CD14-positive monocyte (primary cell): ENCODE measurements around the gene LAMA4. TPM values are rescaled to one million over a fixed set of nuclear protein-coding genes. Genes with fewer than 3 reads are reported as not detected.

Experiments
- DNase-seq, 3 donors: peaks; one replicate each; pipeline ENCODE4 v3.0.0-alpha.2; 2011 to 2022
- H2AFZ ChIP-seq: 2 replicates; pipeline ENCODE4 v1.6.0; 2012; ENCODE audit warnings: mild to moderate bottlenecking, low read depth, low read length, inconsistent platforms; ENCODE audit not compliant: insufficient read depth, poor library complexity, severe bottlenecking
- H3K27ac ChIP-seq, 2 donors: 1 replicate in 1 of 2; 2 replicates in 1 of 2; pipeline ENCODE4 v1.5.1; 2012 to 2013; ENCODE audit warnings: low read length in 2 of 2, control low read depth in 1 of 2, inconsistent platforms in 1 of 2, low read depth in 1 of 2, mild to moderate bottlenecking in 1 of 2
- H3K27me3 ChIP-seq, 2 donors: one replicate each; pipeline versions ENCODE4 v1.6.0 to v1.6.1; 2011 to 2013; ENCODE audit warnings: low read length in 2 of 2; ENCODE audit not compliant: control insufficient read depth in 2 of 2, insufficient read depth in 2 of 2
- H3K36me3 ChIP-seq, 2 donors: replicated peaks in 1 of 2; 1 replicate in 1 of 2; 2 replicates in 1 of 2; pipeline versions ENCODE4 v1.5.1 to v1.6.1; 2012 to 2013; ENCODE audit warnings: low read length in 2 of 2, control low read depth in 1 of 2, inconsistent platforms in 1 of 2, mild to moderate bottlenecking in 1 of 2; ENCODE audit not compliant: insufficient read depth in 2 of 2, control insufficient read depth in 1 of 2
- H3K4me1 ChIP-seq, 2 donors: 1 replicate in 1 of 2; 2 replicates in 1 of 2; pipeline versions ENCODE4 v1.5.1 to v1.6.1; 2012 to 2013; ENCODE audit warnings: low read length in 2 of 2, control low read depth in 1 of 2, inconsistent platforms in 1 of 2, mild to moderate bottlenecking in 1 of 2, moderate library complexity in 1 of 2; ENCODE audit not compliant: insufficient read depth in 2 of 2, control insufficient read depth in 1 of 2
- H3K4me2 ChIP-seq: replicated peaks from 2 replicates; pipeline ENCODE3; 2012; ENCODE audit warnings: low read length, moderate library complexity, mild to moderate bottlenecking; ENCODE audit not compliant: poor library complexity, severe bottlenecking; ENCODE audit errors: extremely low read depth
- H3K4me3 ChIP-seq, 3 experiments: fragments of 200-600 bp in 1 of 3; sonication (generic) in 1 of 3; replicated peaks in 1 of 3; 1 replicate in 2 of 3; 2 replicates in 1 of 3; pipeline ENCODE4 v1.5.1; 2011 to 2013; ENCODE audit warnings: low read length in 3 of 3, mild to moderate bottlenecking in 3 of 3, control low read depth in 2 of 3, low read depth in 2 of 3, inconsistent platforms in 1 of 3, moderate library complexity in 1 of 3
- H3K79me2 ChIP-seq: 2 replicates; pipeline ENCODE4 v1.6.0; 2012; ENCODE audit warnings: mild to moderate bottlenecking, control low read depth, inconsistent platforms, low read length, moderate library complexity; ENCODE audit not compliant: insufficient read depth
- H3K9ac ChIP-seq: 2 replicates; pipeline ENCODE4 v1.6.0; 2017; ENCODE audit warnings: low read length, mild to moderate bottlenecking; ENCODE audit not compliant: insufficient read depth, poor library complexity, severe bottlenecking
- H3K9me3 ChIP-seq, 2 donors: replicated peaks in 1 of 2; 1 replicate in 1 of 2; 2 replicates in 1 of 2; pipeline versions ENCODE4 v1.5.1 to v1.6.1; 2012 to 2013; ENCODE audit warnings: low read length in 2 of 2, control low read depth in 1 of 2; ENCODE audit not compliant: control insufficient read depth in 1 of 2, insufficient read depth in 1 of 2
- H4K20me1 ChIP-seq: 2 replicates; pipeline ENCODE4 v1.6.0; 2012; ENCODE audit warnings: mild to moderate bottlenecking, low read length, control low read depth, moderate library complexity; ENCODE audit not compliant: insufficient read depth
- H3K27ac Mint-ChIP-seq, 7 donors: one replicate each; pipeline ENCODE4 v1.8.0; 2020; ENCODE audit warnings: mild to moderate bottlenecking in 7 of 7, mixed read lengths in 7 of 7, moderate library complexity in 6 of 7, inconsistent platforms in 2 of 7
- H3K27me3 Mint-ChIP-seq, 3 donors: one replicate each; pipeline ENCODE4 v1.8.0; 2021 to 2022; ENCODE audit warnings: low read depth in 3 of 3, mild to moderate bottlenecking in 3 of 3, mixed read lengths in 3 of 3, moderate library complexity in 3 of 3, inconsistent platforms in 1 of 3
- H3K36me3 Mint-ChIP-seq, 2 donors: one replicate each; pipeline ENCODE4 v1.8.0; 2020; ENCODE audit warnings: mixed read lengths in 2 of 2, inconsistent platforms in 1 of 2, mild to moderate bottlenecking in 1 of 2
- H3K4me1 Mint-ChIP-seq: one replicate; pipeline ENCODE4 v1.8.0; 2020; ENCODE audit warnings: mild to moderate bottlenecking, mixed read lengths
- H3K4me3 Mint-ChIP-seq, 2 donors: one replicate each; pipeline ENCODE4 v1.8.0; 2020; ENCODE audit warnings: mild to moderate bottlenecking in 2 of 2, mixed read lengths in 2 of 2, moderate library complexity in 1 of 2
- H3K9me3 Mint-ChIP-seq, 7 donors: one replicate each; pipeline ENCODE4 v1.8.0; 2020 to 2022; ENCODE audit warnings: mixed read lengths in 7 of 7, mild to moderate bottlenecking in 6 of 7, moderate library complexity in 6 of 7, inconsistent platforms in 2 of 7
- WGBS: methylation state at CpG from one replicate; pipeline ENCODE4 v1.1.5; 2013; ENCODE audit warnings: missing lambda C conversion rate; ENCODE audit not compliant: insufficient coverage; 5-methylcytosine and 5-hydroxymethylcytosine counted together
- intact Hi-C, 2 donors: fragments of 100-400 bp; cut with micrococcal nuclease; formaldehyde crosslinking; loops; one replicate each; pipeline versions ENCODE4 v1.15.0 to v1.15.1; 2023
- polyA plus RNA-seq, 3 donors: library from polyadenylated mRNA; depleted of rRNA in 1 of 3; unstranded in 2 of 3; stranded (reverse) in 1 of 3; fragments of 300-500 nt in 2 of 3; fragments of >200 nt in 1 of 3; fragmentation: Illumina TruSeq in 2 of 3; gene quantifications; 1 replicate in 2 of 3; 2 replicates in 1 of 3; pipeline ENCODE4 v1.2.3, GENCODE V29; 2012 to 2021
- TF ChIP-seq, protein P1 (sequence below): fragments of 200-600 bp; IDR thresholded peaks from one replicate; pipeline ENCODE4 v1.8.0; 2022; ENCODE audit warnings: antibody characterized with exemption, mild to moderate bottlenecking

The LAMA4 gene
- polyA plus RNA-seq, 3 donors, result not detected

DNA sequence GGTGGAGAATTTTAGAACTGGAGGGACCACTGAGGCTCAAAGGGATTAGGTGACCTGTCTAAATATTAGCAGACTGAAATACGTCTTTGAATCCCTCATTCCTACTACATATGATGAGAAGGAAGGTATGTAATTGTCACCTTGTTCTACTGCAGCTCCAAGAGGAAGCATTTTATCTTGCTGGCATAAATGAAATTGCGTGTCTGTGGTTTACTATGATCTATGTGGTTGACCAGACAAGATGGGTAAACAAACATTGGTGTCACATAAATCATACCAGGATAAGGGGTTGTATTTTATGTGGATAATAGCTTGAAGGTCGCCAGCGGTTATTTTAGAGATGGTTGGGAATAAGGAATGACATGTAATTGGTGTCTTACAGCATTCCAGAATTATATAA lies 78.2 kb downstream of the LAMA4 start:
- no peak overlapping the region for H2AFZ ChIP-seq
- 38% methylated on average over 1 of the region's 4 CpGs for WGBS
- H3K36me3 Mint-ChIP-seq, result no peaks in the 10 kb centered on the region
- no peaks in the 10 kb centered on the region for H3K9me3 ChIP-seq
- H3K4me1 ChIP-seq, result no peaks in the 10 kb centered on the region
- no peak overlapping the region for H3K4me2 ChIP-seq
- H3K9ac ChIP-seq, result no peak overlapping the region
- no peaks in the 10 kb centered on the region for H3K27me3 ChIP-seq
- H3K36me3 ChIP-seq, result no peaks in the 10 kb centered on the region
- intact Hi-C loops, result no loop called here
- H4K20me1 ChIP-seq, result no peaks in the 10 kb centered on the region
- no peak for DNase-seq
- H3K27me3 Mint-ChIP-seq, result peaks cover 0 to 2% (median 1%) of the 10 kb centered on the region in 3 donors
- H3K27ac Mint-ChIP-seq, result no peak overlapping the region
- no peaks in the 10 kb centered on the region for H3K4me1 Mint-ChIP-seq
- H3K9me3 Mint-ChIP-seq, result no peaks in the 10 kb centered on the region
- H3K4me3 ChIP-seq, result no peak overlapping the region
- no peaks in the 10 kb centered on the region for H3K79me2 ChIP-seq
- H3K4me3 Mint-ChIP-seq, result no peak overlapping the region
- TF ChIP-seq, protein P1, sequence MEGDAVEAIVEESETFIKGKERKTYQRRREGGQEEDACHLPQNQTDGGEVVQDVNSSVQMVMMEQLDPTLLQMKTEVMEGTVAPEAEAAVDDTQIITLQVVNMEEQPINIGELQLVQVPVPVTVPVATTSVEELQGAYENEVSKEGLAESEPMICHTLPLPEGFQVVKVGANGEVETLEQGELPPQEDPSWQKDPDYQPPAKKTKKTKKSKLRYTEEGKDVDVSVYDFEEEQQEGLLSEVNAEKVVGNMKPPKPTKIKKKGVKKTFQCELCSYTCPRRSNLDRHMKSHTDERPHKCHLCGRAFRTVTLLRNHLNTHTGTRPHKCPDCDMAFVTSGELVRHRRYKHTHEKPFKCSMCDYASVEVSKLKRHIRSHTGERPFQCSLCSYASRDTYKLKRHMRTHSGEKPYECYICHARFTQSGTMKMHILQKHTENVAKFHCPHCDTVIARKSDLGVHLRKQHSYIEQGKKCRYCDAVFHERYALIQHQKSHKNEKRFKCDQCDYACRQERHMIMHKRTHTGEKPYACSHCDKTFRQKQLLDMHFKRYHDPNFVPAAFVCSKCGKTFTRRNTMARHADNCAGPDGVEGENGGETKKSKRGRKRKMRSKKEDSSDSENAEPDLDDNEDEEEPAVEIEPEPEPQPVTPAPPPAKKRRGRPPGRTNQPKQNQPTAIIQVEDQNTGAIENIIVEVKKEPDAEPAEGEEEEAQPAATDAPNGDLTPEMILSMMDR, result no peak
- H3K27ac ChIP-seq, result no peak overlapping the region

DNA sequence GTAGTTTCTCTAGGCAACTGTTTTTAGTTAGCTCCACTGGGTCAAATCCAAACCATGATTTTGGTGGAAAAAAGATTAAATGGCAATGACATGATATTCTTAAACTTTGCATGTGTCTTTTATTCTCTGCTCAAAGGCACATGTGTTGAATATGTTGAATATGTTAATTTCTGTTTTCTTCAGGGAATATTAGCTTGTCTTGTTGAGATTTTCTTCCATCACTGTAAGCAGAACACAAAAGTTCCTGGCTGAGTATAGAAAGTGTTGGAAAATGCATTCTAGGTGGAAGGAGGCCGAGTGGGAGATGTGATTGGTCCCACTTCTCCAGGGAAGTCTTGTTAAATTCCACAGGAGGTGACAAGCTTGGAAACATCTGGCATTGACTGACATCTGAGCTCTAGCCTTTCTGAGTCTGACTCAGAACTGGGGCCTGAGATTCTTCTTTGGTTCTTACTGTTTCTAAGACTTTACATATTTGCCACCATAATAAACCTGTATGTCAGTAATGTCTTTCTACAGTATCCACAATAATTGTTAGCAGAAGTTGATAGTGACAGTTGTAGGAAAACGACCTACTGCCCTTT lies 81.1 kb downstream of the LAMA4 start:
- Histone ChIP-seq H2AFZ (no peak overlapping the region), H3K9ac (no peak overlapping the region), H3K79me2 (no peaks in the 10 kb centered on the region), H3K27me3 (no peaks in the 10 kb centered on the region), H4K20me1 (no peaks in the 10 kb centered on the region), H3K4me1 (no peaks in the 10 kb centered on the region), H3K9me3 (no peaks in the 10 kb centered on the region), H3K36me3 (no peaks in the 10 kb centered on the region), H3K4me3 (no peak overlapping the region), H3K4me2 (no peak overlapping the region), H3K27ac (no peak overlapping the region)
- Mint-ChIP-seq H3K27me3 (peaks cover 0 to 8% (median 3%) of the 10 kb centered on the region in 3 donors), H3K36me3 (no peaks in the 10 kb centered on the region), H3K4me3 (no peak overlapping the region), H3K9me3 (no peaks in the 10 kb centered on the region), H3K4me1 (no peaks in the 10 kb centered on the region), H3K27ac (no peak overlapping the region)
- intact Hi-C loops, result no loop called here
- WGBS, result 100% methylated on average over 1 of the region's 2 CpGs
- DNase-seq, result no peak
- TF ChIP-seq, protein P1, result no peak
